NCI-H345 treated with DMSO at 0.1 percent for 48 hours (cell line): ENCODE data around the gene WAS.
A peak's percentile ranks its signal among the peaks of the same experiment; 100 is the strongest.

ENCODE experiments used
- DNase-seq: peaks from one replicate; lab custom pipeline; 2025; ENCODE audit not compliant: unreplicated experiment; lab: John Stamatoyannopoulos, UW

WAS gene

DNA sequence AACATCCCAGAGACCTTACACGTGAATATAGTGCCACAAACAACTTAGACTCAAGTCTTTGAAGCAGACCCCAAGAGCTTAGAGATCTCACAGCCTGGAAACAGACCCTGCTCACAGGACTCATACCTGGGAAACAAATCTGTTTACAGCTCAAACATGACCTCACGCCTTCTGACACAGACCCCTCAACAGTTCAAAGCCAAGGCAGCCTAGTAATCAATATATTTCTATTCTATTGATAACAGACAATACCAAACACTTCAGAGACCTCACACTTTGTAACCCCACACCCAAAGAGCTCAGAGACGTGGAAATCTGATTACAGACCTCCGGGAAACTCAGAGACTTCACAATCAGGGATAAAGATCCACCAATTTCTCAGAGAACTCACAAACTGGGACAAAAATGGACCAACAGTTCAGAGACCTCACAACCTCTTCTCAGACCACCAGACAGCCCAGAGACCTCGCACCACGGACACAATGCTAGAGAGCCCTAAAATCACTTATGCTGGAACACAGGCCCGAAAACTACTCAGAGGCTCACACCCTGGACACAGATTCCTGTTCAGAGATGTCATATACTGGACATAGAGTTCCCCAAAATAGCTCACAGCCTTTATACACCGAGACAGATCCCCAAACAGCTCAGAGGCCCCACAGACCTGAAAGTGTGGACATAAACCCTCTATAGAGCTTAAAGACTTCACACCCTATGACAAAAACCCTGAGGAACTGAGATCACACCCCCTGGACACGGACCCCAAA, 27.7 kb downstream of the WAS start:
- no peak for DNase-seq

DNA sequence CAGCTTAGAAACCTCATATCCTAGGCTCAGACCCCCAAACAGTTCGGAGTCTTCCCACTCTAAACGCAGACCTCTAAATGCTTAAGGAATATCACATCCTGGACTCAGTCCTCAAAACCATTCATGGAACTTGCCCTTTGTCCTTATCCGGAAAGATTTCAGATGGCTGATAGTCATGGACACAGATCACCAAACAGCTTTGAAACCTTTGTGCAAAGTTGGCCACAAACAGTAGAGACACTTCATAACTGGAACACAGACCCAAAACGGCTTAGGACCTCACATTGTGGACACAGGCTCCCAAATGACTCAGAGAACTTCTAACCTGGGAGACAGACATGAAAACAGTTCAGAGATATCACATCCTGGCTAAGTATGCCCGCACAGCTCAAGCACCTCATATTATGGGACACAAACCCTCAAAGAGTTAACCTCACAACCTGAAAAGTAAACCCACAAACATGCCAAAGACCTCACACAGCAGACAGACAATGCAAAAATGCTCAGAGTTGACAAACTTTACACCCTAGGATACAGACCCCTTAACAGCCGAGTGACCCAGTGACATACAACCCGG, 28.4 kb downstream of the WAS start:
- DNase-seq: no peak

DNA sequence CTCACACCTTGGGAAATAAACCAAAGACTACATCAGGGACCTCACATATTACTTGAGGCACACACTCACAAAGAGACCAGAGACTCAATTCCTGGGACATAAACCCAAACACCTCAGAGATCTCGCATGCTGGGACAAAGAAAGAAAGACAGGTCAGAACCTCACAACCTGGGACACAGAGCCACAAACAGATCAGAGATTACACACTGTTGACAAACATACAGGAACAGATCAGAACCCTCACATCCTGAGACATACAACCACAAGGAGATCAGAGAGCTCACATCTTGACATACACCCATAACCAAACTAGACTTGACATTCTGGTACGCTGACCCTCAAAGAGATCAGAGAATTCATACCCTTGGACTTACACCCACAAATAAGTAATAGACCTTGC, 30.2 kb downstream of the WAS start:
- DNase-seq: no peak

DNA sequence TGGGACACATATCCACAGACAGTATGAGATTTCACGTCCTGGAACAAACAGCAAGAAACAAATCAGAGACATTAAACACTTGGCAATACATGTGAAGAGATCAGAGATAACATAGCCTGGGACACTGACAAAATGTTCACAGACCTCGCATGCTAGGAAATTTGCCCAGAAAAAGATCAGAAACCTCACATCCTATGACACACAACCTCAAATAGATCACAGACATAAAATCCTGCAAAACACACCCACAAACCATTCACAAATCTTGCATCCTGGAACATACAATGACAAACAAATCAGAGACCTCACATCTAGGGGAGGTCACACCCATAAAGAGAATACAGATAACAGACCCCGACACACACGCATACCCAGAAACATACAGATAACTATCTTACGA, 31.0 kb downstream of the WAS start:
- DNase-seq: no peak

DNA sequence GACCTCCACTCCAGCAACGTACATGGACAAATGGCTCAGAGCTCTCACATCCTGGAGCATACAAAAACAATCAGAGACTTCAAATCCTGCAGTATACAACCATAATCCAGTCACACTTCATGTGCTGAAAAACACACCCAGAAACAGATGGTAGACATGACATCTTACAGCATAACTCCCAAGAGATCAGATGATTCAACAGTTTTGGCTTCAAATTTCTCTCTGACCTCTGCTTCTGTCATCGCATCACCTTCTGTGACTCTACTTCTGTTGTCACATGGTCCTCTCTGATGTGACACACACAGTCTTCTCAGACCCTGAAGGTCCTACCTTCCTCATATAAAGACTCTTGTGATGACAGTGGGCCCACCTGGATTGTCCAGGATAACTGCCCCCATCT, 31.5 kb downstream of the WAS start:
- DNase-seq: no peak

DNA sequence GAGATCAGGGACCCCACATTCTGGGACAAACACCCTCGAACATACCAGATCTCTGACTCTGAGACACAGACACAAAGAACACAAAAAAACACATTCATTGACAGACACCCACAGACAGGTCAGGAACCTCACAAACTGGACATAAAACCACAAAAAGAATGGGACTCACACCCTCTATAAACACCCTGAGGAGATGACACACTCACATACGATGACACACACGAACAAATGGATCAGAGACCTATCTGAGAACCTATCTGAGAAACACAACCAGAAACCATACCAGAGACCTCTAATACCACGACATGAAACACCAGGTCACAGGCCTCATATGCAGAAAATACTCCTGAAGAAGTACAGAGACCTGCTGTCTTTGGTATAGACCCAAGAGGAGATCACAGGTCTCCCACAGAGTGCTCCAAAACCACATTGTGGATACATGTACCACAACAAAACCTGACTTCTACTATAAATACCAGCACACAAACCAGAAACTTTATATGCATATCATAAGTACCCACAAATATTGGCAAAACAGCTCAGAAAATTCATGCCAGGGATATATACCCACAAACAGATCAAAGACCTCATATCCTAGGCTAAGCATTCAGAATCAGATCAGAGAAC, 32.4 kb downstream of the WAS start:
- no peak for DNase-seq

DNA sequence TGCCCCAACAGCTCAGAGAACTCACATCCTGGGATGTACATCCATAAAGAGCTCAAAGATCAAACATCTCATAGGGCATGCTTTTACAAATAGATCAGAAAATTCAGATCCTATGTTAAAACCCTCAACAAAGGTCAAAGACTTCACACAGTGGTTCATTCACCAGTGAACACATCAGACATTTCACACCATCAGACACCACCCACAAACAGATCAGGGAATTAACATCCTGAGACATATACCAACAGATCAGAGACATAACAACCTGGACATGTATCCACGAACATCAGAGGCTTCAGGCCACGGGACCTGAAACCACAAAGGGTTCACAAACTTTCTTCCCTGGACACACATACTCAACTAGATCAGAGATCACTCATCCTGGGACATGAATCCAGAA, 36.4 kb downstream of the WAS start:
- DNase-seq: no peak

DNA sequence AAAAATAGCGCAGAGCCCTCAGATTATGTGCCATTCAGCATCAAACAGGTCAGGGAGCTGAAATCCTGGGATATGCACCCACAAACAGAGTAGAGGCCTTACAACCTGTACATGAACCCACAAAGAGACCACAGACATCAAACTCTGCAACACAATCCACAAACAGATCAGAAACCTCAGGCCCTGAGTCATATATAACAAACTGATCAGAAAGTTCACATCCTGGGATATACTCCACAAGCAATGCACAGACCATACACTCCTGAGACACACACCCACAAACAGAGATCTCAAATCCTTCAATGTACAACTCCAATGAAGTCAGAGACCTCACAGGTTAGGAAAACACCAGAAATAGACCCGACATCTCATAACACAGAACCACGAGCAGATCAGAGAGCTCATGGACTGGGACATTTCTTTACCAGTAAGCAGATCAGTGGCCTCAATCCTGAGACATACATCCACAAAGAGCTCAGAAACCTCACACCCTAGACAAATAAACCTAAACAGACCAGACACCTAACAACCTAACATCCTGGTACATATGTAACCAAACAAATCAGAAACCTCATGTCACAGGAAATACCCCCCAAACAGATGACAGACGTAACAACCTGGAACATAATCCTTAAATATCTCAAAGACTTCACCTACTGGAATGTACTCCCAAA, 37.1 kb downstream of the WAS start:
- no peak for DNase-seq

DNA sequence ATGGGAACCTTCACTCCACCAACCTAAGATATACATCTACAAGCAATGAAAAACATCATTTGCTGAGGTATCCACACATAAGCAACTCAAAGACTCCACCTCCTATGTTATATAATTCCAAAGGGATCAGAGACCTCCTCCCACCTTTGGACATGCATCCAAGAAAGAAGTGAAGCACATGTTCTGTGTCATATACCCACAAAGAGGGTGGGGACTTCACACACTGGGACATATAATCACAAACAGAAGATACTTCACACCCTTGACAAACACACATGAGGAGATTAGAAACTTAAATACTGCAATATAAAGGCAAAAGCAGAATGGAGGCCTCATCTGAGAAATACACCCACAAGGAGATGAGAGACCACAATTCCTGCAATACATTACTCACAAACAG, 38.3 kb downstream of the WAS start:
- no peak for DNase-seq

DNA sequence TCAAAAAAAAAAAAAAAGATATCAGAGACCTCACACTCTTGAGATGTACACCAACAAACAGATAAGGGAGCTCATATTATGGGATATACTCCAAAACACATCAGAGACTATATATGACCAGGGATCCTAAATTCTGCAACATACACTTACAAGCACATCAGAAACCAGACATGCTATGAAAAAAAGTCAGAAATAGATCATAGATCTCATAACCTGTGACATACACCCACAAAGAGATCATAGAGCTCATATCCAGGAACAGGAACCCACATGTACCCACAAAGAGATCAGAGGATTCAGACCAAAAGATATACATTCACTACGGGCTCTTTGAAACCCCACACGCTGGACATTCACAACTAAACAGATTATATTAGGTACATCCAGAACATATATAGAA, 43.0 kb downstream of the WAS start:
- DNase-seq: no peak

DNA sequence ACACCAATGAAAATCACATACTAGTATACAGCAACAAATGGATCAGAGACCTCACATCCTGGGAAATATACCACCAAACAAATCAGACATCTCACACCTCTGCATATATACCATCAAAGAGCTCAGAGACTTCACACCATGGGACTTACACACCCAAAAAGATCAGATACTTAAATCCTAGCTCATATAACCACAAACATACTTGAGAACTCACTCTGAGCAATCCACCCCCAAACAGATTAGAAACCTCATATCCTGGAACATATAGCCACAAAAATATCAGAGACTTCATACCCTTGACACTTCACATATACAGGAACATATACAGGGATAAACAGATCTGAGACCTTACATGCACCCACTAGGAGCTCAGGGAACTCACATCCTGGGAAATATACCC, 45.1 kb downstream of the WAS start:
- no peak for DNase-seq

DNA sequence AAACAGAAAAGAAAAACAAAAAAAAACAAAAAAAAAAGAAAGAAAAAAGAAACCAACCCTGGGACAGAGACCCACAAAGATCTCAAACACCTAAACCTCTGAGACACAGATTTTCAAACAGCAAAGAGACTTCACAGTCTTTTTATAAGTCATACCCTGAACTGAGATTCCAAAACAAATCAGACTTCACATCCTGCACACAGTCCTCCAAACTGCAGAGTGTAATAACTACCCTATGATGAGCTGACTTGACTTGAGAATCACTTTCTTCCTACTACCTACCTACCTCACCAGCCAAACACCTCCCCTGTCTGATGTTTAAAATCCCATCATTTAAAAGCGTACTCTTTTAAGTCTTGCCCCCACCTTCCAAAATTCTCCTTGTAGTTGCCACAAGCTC, 52.7 kb downstream of the WAS start:
- DNase-seq: no peak

DNA sequence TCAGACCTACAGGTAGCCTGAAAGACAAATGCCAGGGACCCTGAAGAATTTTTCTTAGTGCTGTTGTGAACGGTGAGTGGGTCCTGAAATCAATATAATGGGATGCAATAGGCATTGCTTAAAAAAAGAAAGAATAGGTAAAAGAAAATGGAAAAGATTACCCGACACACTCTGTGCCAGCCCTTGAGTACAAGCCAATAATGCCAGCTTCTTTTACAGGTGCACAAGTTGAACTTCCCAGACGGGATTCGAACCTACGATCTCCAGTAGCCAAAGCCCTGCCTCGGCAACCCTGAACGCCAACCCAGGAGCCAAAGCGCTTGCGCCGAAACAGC, 53.2 kb downstream of the WAS start:
- DNase-seq: no peak

DNA sequence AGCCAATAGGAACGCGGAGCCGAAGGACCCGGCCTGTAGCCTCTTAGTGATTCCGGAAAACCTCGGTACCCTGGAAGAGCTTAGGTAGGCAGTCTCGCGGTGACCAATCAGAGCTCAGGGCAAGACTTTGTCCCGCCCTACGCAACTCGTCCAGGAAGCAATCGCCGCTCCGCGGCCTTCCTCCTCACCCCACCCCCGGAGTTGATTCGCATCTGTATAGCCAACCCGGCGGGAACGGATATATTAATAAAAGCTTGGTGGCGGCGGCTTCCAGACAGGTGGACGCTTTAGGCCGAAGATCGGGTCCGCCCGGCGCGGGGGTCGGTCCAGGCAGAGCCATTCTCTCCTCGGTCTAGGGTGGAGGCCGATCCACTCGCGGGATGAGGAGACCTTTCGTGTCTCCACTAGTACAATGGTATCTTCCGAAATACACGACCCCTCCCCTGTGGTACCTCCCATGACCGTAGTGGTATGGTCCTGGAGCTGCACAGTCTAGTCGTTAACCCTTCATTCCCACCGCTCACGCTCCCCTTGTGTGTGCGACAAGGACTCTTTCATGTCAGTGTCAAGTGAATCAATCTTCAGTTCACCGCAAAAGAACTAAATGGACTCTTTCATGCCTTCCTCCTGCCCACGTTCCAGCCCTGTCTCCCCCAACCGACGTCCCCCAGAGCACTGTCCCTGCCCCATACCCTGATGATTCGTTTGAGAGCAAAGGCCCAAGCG, 53.8 kb downstream of the WAS start:
- peak; percentile 97 for DNase-seq

DNA sequence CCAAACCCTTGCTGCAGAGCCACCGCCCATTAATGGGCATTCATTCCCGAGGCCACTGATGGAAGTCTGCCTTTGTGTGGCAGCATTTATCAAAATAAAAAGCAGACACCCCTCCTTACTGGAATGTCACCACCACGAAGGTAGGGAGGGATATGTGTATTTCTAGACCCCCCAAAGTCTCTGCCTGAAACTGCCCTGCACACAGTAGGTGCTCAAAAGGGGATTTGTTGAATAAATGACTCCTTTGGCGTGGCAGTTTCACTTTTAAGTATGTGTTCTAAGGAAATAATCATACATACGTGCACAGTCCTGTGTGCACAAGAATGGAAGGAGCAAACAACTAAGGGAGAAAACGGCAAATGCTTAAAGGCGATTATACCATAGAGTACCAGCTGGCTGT, 54.3 kb downstream of the WAS start:
- DNase-seq: no peak
